GM18508 (cell line): Measurements from ENCODE around the gene FAH.

ENCODE experiments used
- ATAC-seq: cut with Tn5 transposase; IDR thresholded peaks from one replicate; pipeline ENCODE4 v1.9.1; 2021; ENCODE audit warnings: moderate number of reproducible peaks; ENCODE audit not compliant: insufficient read depth, unreplicated experiment

Gene FAH

GRCh38 chr15:80228959-80229610 is 76.3 kb downstream of the FAH start:
- no peak for ATAC-seq

- no peak for ATAC-seq
These were observed 78.6 kb downstream of the FAH start for GRCh38 chr15:80231371-80231770.

GRCh38 chr15:80233581-80233980 is 80.8 kb downstream of the FAH start:
- no peak for ATAC-seq

GRCh38 chr15:80234883-80235282 is 82.1 kb downstream of the FAH start:
- no peak for ATAC-seq
